Common myeloid progenitor, CD34-positive (primary cell): ENCODE measurements around the gene RAB20.

Experiments used
- CTCF ChIA-PET: fragments of 350-600 bp; sonication (Branson Sonifier 250); formaldehyde crosslinking; loops from one replicate; lab custom pipeline; 2021; ENCODE audit warnings: antibody characterized with exemption; lab: Charles Lee
- POLR2A ChIA-PET: fragments of 350-600 bp; sonication (Branson Sonifier 250); formaldehyde crosslinking; loops from one replicate; lab custom pipeline; 2021; ENCODE audit warnings: antibody characterized with exemption; lab: Charles Lee
- DNase-seq, 3 donors: peaks; one replicate each; pipeline versions ENCODE4 v3.0.0 to v3.0.0-alpha.2; 2013
- H3K27ac ChIP-seq, 2 experiments: 1 replicate in 1 of 2; 2 replicates in 1 of 2; pipeline ENCODE4 v1.7.0; 2013; ENCODE audit warnings: inconsistent platforms in 2 of 2, low read length in 2 of 2, mild to moderate bottlenecking in 2 of 2, low read depth in 1 of 2, moderate library complexity in 1 of 2; ENCODE audit not compliant: severe bottlenecking in 2 of 2, insufficient read depth in 1 of 2, poor library complexity in 1 of 2
- H3K27me3 ChIP-seq, 5 experiments: replicated peaks in 2 of 5; 1 replicate in 3 of 5; 2 replicates in 2 of 5; pipeline versions ENCODE4 v1.6.1 to v1.7.0; 2013; ENCODE audit warnings: low read length in 4 of 5, mild to moderate bottlenecking in 2 of 5, moderate library complexity in 2 of 5, inconsistent platforms in 1 of 5; ENCODE audit not compliant: insufficient read depth in 5 of 5, control insufficient read depth in 4 of 5
- H3K36me3 ChIP-seq, 4 experiments: 1 replicate in 2 of 4; 2 replicates in 2 of 4; pipeline versions ENCODE4 v1.6.1 to v1.7.0; 2013; ENCODE audit warnings: low read length in 3 of 4, control low read depth in 1 of 4, mild to moderate bottlenecking in 1 of 4; ENCODE audit not compliant: control insufficient read depth in 4 of 4, insufficient read depth in 4 of 4
- H3K4me1 ChIP-seq, 4 experiments: 1 replicate in 3 of 4; 2 replicates in 1 of 4; pipeline versions ENCODE4 v1.6.1 to v1.7.1; 2013; ENCODE audit warnings: low read length in 3 of 4, mild to moderate bottlenecking in 3 of 4, control low read depth in 1 of 4, inconsistent platforms in 1 of 4, moderate library complexity in 1 of 4; ENCODE audit not compliant: control insufficient read depth in 4 of 4, insufficient read depth in 4 of 4; ENCODE audit errors: control extremely low read depth in 1 of 4
- H3K4me3 ChIP-seq, 7 experiments: 1 replicate in 4 of 7; 2 replicates in 3 of 7; pipeline versions ENCODE4 v1.5.1 to v1.7.0; 2013; ENCODE audit warnings: mild to moderate bottlenecking in 7 of 7, low read length in 6 of 7, moderate library complexity in 6 of 7, inconsistent platforms in 2 of 7, low read depth in 2 of 7, control low read depth in 1 of 7; ENCODE audit not compliant: insufficient read depth in 4 of 7, control insufficient read depth in 1 of 7; ENCODE audit errors: extremely low read depth in 1 of 7
- H3K9me3 ChIP-seq, 5 experiments: 1 replicate in 4 of 5; 2 replicates in 1 of 5; pipeline versions ENCODE4 v1.6.1 to v1.7.1; 2013; ENCODE audit warnings: low read length in 4 of 5, mild to moderate bottlenecking in 2 of 5, inconsistent platforms in 1 of 5, low read depth in 1 of 5, moderate library complexity in 1 of 5; ENCODE audit not compliant: control insufficient read depth in 4 of 5, insufficient read depth in 2 of 5; ENCODE audit errors: control extremely low read depth in 1 of 5
- WGBS: methylation state at CpG from one replicate; pipeline ENCODE4 v1.1.5; 2013; ENCODE audit not compliant: insufficient coverage; 5-methylcytosine and 5-hydroxymethylcytosine counted together

RAB20 gene

GRCh38 chr13:110517505-110518225 is 43.9 kb downstream of the RAB20 start:
- WGBS, result 83% methylated on average over 4 of the region's 7 CpGs
- ChIA-PET POLR2A (no interaction called here), CTCF (no interaction called here)
- no peak for DNase-seq
- Histone ChIP-seq H3K27ac (no peak overlapping the region), H3K4me3 (no peak overlapping the region), H3K27me3 (peaks cover 0 to 4% (median 2%) of the 10 kb centered on the region in 5 experiments), H3K9me3 (peaks cover 0 to 4% (median 0%) of the 10 kb centered on the region in 5 experiments), H3K36me3 (no peaks in the 10 kb centered on the region), H3K4me1 (peaks cover 0 to 39% (median 13%) of the 10 kb centered on the region in 4 experiments)

- WGBS, result 87% methylated on average over 12 of the region's 12 CpGs
- no peaks in the 10 kb centered on the region for H3K36me3 ChIP-seq
- DNase-seq, result no peak
- no peak overlapping the region for H3K27ac ChIP-seq
- H3K9me3 ChIP-seq, result peaks cover 0 to 4% (median 0%) of the 10 kb centered on the region in 5 experiments
- CTCF ChIA-PET, result interaction anchor here (0.7 kb wide), 1 partner anchor 384 kb away, joined by 4 read pairs; no protein-coding TSS in a partner anchor
- H3K4me3 ChIP-seq, result no peak overlapping the region
- peaks cover 0 to 27% (median 12%) of the 10 kb centered on the region in 4 experiments for H3K4me1 ChIP-seq
- peaks cover 0 to 4% (median 2%) of the 10 kb centered on the region in 5 experiments for H3K27me3 ChIP-seq
- POLR2A ChIA-PET, result no interaction called here
Observed at GRCh38 chr13:110516500-110516899, 45.0 kb downstream of the RAB20 start.

GRCh38 chr13:110512198-110512740 is 49.3 kb downstream of the RAB20 start:
- no peak for DNase-seq
- Histone ChIP-seq H3K9me3 (peaks cover 0 to 4% (median 0%) of the 10 kb centered on the region in 5 experiments), H3K36me3 (no peaks in the 10 kb centered on the region), H3K4me3 (no peak overlapping the region), H3K27me3 (peaks cover 0 to 4% (median 2%) of the 10 kb centered on the region in 5 experiments), H3K27ac (no peak overlapping the region), H3K4me1 (peaks cover 0 to 19% (median 13%) of the 10 kb centered on the region in 4 experiments)
- ChIA-PET POLR2A (no interaction called here), CTCF (interaction anchor here (1.5 kb wide), 1 partner anchor 56 kb away, joined by 4 read pairs; no protein-coding TSS in a partner anchor)
- 94% methylated on average over 16 of the region's 17 CpGs for WGBS

- H3K9me3 ChIP-seq, result peaks cover 0 to 4% (median 0%) of the 10 kb centered on the region in 5 experiments
- no peak for DNase-seq
- H3K4me1 ChIP-seq, result peaks cover 0 to 19% (median 14%) of the 10 kb centered on the region in 4 experiments
- POLR2A ChIA-PET, result no interaction called here
- peaks cover 0 to 4% (median 2%) of the 10 kb centered on the region in 5 experiments for H3K27me3 ChIP-seq
- WGBS, result 91% methylated on average over 31 of the region's 31 CpGs
- H3K27ac ChIP-seq, result no peak overlapping the region
- H3K4me3 ChIP-seq, result no peak overlapping the region
- H3K36me3 ChIP-seq, result no peaks in the 10 kb centered on the region
- CTCF ChIA-PET, result interaction anchor here (1.3 kb wide), 1 partner anchor 23 kb away, joined by 4 read pairs; no protein-coding TSS in a partner anchor
Observed at GRCh38 chr13:110511509-110512181, 49.9 kb downstream of the RAB20 start.

GRCh38 chr13:110509971-110510786 is 51.3 kb downstream of the RAB20 start:
- ChIA-PET CTCF (interaction anchor here (1.0 to 1.5 kb wide), 7 partner anchors 15 to 83 kb away, joined by 3 to 5 read pairs (median 3); no protein-coding TSS in a partner anchor), POLR2A (interaction anchor here (0.5 to 1.3 kb wide), 2 partner anchors 29 to 205 kb away, joined by 3 read pairs; no protein-coding TSS in a partner anchor)
- Histone ChIP-seq H3K27ac (no peak overlapping the region), H3K4me3 (no peak overlapping the region), H3K4me1 (peaks cover 0 to 19% (median 14%) of the 10 kb centered on the region in 4 experiments), H3K9me3 (peaks cover 0 to 2% (median 0%) of the 10 kb centered on the region in 5 experiments), H3K36me3 (no peaks in the 10 kb centered on the region), H3K27me3 (peaks cover 0 to 2% (median 0%) of the 10 kb centered on the region in 5 experiments)
- WGBS, result 35% methylated on average over 14 of the region's 18 CpGs
- peak; percentile 50 to 85 (median 81) for DNase-seq

- peak in 2 of 3 donors; percentile 22 to 50 for DNase-seq
- no peaks in the 10 kb centered on the region for H3K36me3 ChIP-seq
- ChIA-PET CTCF (interaction anchor here (1.0 to 1.5 kb wide), 3 partner anchors 15 to 84 kb away, joined by 3 to 5 read pairs (median 4); no protein-coding TSS in a partner anchor), POLR2A (no interaction called here)
- H3K27ac ChIP-seq, result no peak overlapping the region
- H3K4me1 ChIP-seq, result peaks cover 0 to 19% (median 14%) of the 10 kb centered on the region in 4 experiments
- 82% methylated on average over 4 of the region's 4 CpGs for WGBS
- H3K27me3 ChIP-seq, result no peaks in the 10 kb centered on the region
- H3K9me3 ChIP-seq, result no peaks in the 10 kb centered on the region
- no peak overlapping the region for H3K4me3 ChIP-seq
Observed at GRCh38 chr13:110509478-110509926, 52.0 kb downstream of the RAB20 start.
